SH-SY5Y (cell line): ENCODE data around the gene MSI2.

Experiments used
- GATA2 ChIP-seq: IDR thresholded peaks from 2 replicates; pipeline ENCODE4 v1.6.1; 2011; ENCODE audit warnings: mild to moderate bottlenecking, low read depth, low read length
- GATA3 ChIP-seq: IDR thresholded peaks from 2 replicates; pipeline ENCODE4 v1.6.1; 2011; ENCODE audit warnings: low read depth, mild to moderate bottlenecking, low read length, moderate library complexity

- TF ChIP-seq GATA2 (no peak), GATA3 (no peak)
Observed at GRCh38 chr17:57678393-57678792, 422.1 kb downstream of the MSI2 start.
